ENCODE measurements around the gene JTB.

The JTB gene

GRCh38 chr1:153932156-153933131 is 45.0 kb downstream of the JTB start:
- no peak for DNase-seq (ENCODE audit: low spot score)

DNA sequence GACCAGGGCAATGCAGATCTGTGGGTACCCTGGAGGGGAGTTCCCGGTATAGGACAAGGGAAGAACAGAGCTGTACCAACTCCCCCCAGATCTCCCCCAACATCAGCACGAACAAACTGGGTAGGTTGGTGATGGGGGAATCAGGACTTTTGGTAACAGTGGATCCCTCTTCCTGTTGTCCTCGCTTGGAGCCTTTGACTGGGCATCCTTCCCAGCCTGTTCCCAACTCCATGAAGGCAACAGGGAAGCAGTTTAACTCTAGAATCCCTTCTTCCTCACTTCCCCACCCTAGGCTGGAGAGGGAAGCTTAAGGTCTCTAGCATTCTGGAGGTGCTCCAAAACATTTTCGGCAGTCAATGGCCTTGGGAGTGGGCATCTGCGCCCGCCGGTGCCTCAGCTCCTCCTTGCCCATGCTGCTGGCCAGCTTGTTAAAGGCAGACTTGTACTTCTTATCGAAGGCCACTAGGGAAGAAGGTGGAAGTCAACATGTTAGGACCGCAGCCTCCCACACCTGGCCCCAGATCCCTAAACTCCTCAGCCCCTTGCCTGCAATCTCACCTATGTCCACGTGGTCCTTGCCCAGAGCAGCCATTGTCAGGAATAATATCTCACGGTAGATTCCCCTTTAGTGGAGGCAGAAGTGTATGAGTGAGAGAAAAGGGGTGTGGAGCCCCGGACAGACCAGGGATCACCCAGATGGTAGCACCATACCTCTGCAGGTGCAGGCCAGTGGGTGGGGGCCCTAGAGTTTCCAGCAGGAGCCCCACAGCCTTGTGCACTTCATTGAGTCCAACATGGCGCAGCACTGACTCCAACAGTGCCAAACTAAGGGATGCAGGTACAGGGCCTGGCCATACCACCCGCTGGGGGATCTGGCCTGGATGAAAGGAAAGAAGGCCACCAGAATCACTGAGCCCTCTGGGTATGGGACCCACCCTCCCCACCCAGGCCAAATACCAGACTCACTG is 47.2 kb downstream of the JTB start:
- DNase-seq (ENCODE audit: low spot score), result no peak

DNA sequence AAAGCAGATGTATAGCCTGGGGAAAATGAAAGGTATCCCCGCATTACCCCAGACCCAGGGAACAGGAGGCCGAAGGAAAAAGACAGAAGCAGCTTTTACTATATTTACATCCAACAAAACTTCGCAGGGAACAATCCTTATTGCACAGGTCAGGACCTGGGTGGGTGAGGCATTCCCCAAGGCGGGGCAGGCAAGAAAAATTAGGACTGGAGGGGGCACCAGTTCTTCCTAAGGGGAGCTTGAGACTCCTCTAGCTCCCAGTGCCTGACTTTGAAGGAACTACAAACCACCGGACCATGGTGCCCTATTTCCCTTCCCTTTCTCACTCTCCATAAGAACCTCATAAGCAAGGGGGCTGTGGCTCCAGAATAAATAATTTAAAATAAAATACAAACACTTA is 48.0 kb downstream of the JTB start:
- no peak for DNase-seq (ENCODE audit: low spot score)

DNA sequence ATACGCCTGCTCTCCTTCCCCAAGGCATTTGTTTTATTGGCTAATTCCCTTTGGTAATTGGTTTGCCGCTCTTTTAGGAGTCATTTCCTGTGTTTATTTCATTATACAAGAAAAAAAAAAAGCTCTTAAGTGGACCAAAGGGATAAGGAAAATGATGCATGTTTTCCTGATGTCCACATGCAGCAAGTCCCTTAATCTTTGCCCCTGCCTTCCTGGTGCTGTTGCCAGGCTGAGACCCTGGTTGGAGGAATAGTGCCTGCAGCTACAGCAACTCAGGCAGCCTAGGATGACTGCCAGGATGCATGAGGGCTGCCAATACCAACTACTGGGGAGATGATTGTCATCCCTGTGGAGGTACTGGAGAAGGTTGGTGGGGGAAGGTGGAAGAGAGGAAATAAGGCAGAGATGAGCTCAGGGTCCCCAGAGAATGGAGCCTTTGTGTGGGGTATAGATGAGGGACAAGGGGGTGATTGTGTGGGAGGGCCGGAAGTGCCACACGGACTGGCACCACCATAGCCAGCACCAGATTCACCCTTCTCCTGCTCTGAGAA is 48.6 kb downstream of the JTB start:
- DNase-seq (ENCODE audit: low spot score), result no peak

GRCh38 chr1:153928245-153928644 is 49.2 kb downstream of the JTB start:
- DNase-seq (ENCODE audit: low spot score), result no peak

- no peak for DNase-seq (ENCODE audit: low spot score)
These were observed 51.1 kb downstream of the JTB start for GRCh38 chr1:153926405-153926804.

Data from ecto neural progenitor cell (in vitro differentiated cells).